Activated naive CD4-positive, alpha-beta T cell treated with anti-CD3 and anti-CD28 coated beads, Interleukin-2, amount 50 U/mL, for 24 hours (primary cell): ENCODE data around the gene PTN.

Experiments
- H3K27ac Mint-ChIP-seq: one replicate; pipeline ENCODE4 v1.8.0; 2021; ENCODE audit warnings: mild to moderate bottlenecking, mixed read lengths
- H3K27me3 Mint-ChIP-seq: one replicate; pipeline ENCODE4 v1.8.0; 2021; ENCODE audit warnings: mixed read lengths
- H3K36me3 Mint-ChIP-seq: one replicate; pipeline ENCODE4 v1.8.0; 2021; ENCODE audit warnings: mixed read lengths
- H3K4me1 Mint-ChIP-seq: one replicate; pipeline ENCODE4 v1.8.0; 2021; ENCODE audit warnings: mixed read lengths
- H3K4me3 Mint-ChIP-seq: one replicate; pipeline ENCODE4 v1.8.0; 2021; ENCODE audit warnings: mild to moderate bottlenecking, mixed read lengths
- H3K9me3 Mint-ChIP-seq: one replicate; pipeline ENCODE4 v1.8.0; 2021; ENCODE audit warnings: mixed read lengths

Gene PTN

GRCh38 chr7:137337902-137338301 is 5.6 kb downstream of the PTN start:
- Mint-ChIP-seq H3K27me3 (peaks cover 1% of the 10 kb centered on the region), H3K4me1 (no peaks in the 10 kb centered on the region), H3K4me3 (no peak overlapping the region), H3K9me3 (peaks cover 6% of the 10 kb centered on the region), H3K27ac (no peak overlapping the region), H3K36me3 (no peaks in the 10 kb centered on the region)

GRCh38 chr7:137335814-137336213 is 7.7 kb downstream of the PTN start:
- Mint-ChIP-seq H3K27me3 (peaks cover 1% of the 10 kb centered on the region), H3K36me3 (no peaks in the 10 kb centered on the region), H3K9me3 (peaks cover 6% of the 10 kb centered on the region), H3K4me1 (no peaks in the 10 kb centered on the region), H3K27ac (no peak overlapping the region), H3K4me3 (no peak overlapping the region)

GRCh38 chr7:137331378-137331777 is 12.2 kb downstream of the PTN start:
- no peaks in the 10 kb centered on the region for H3K36me3 Mint-ChIP-seq
- no peak overlapping the region for H3K4me3 Mint-ChIP-seq
- peaks cover 2% of the 10 kb centered on the region for H3K27me3 Mint-ChIP-seq
- no peak overlapping the region for H3K27ac Mint-ChIP-seq
- no peaks in the 10 kb centered on the region for H3K4me1 Mint-ChIP-seq
- H3K9me3 Mint-ChIP-seq = no peaks in the 10 kb centered on the region

- Mint-ChIP-seq H3K4me3 (no peak overlapping the region), H3K9me3 (no peaks in the 10 kb centered on the region), H3K4me1 (no peaks in the 10 kb centered on the region), H3K27ac (no peak overlapping the region), H3K27me3 (peaks cover 2% of the 10 kb centered on the region), H3K36me3 (no peaks in the 10 kb centered on the region)
Measured at GRCh38 chr7:137329411-137329810, 14.1 kb downstream of the PTN start.

GRCh38 chr7:137328373-137329120 is 15.0 kb downstream of the PTN start:
- Mint-ChIP-seq H3K4me3 (no peak overlapping the region), H3K36me3 (no peaks in the 10 kb centered on the region), H3K27me3 (peaks cover 2% of the 10 kb centered on the region), H3K27ac (no peak overlapping the region), H3K9me3 (peaks cover 2% of the 10 kb centered on the region), H3K4me1 (no peaks in the 10 kb centered on the region)

GRCh38 chr7:137325927-137326326 is 17.6 kb downstream of the PTN start:
- Mint-ChIP-seq H3K4me3 (no peak overlapping the region), H3K36me3 (no peaks in the 10 kb centered on the region), H3K4me1 (no peaks in the 10 kb centered on the region), H3K9me3 (peaks cover 8% of the 10 kb centered on the region), H3K27me3 (peaks cover 2% of the 10 kb centered on the region), H3K27ac (no peak overlapping the region)

- Mint-ChIP-seq H3K27ac (no peak overlapping the region), H3K4me3 (no peak overlapping the region), H3K27me3 (peaks cover under 1% of the 10 kb centered on the region), H3K4me1 (no peaks in the 10 kb centered on the region), H3K9me3 (peaks cover 8% of the 10 kb centered on the region), H3K36me3 (no peaks in the 10 kb centered on the region)
Measured at GRCh38 chr7:137324796-137325696, 18.5 kb downstream of the PTN start.

GRCh38 chr7:137316648-137317353 is 26.7 kb downstream of the PTN start:
- Mint-ChIP-seq H3K27ac (no peak overlapping the region), H3K9me3 (peaks cover under 1% of the 10 kb centered on the region), H3K4me3 (no peak overlapping the region), H3K27me3 (no peaks in the 10 kb centered on the region), H3K36me3 (no peaks in the 10 kb centered on the region), H3K4me1 (no peaks in the 10 kb centered on the region)

- Mint-ChIP-seq H3K9me3 (peaks cover 8% of the 10 kb centered on the region), H3K4me1 (no peaks in the 10 kb centered on the region), H3K27ac (no peak overlapping the region), H3K4me3 (no peak overlapping the region), H3K27me3 (no peaks in the 10 kb centered on the region), H3K36me3 (no peaks in the 10 kb centered on the region)
Measured at GRCh38 chr7:137313201-137313600, 30.3 kb downstream of the PTN start.

- Mint-ChIP-seq H3K9me3 (peaks cover 8% of the 10 kb centered on the region), H3K36me3 (no peaks in the 10 kb centered on the region), H3K4me1 (no peaks in the 10 kb centered on the region), H3K4me3 (no peak overlapping the region), H3K27ac (no peak overlapping the region), H3K27me3 (no peaks in the 10 kb centered on the region)
Measured at GRCh38 chr7:137306748-137307147, 36.8 kb downstream of the PTN start.

GRCh38 chr7:137305901-137306621 is 37.5 kb downstream of the PTN start:
- H3K27ac Mint-ChIP-seq = no peak overlapping the region
- no peaks in the 10 kb centered on the region for H3K27me3 Mint-ChIP-seq
- H3K4me3 Mint-ChIP-seq = no peak overlapping the region
- no peaks in the 10 kb centered on the region for H3K4me1 Mint-ChIP-seq
- no peaks in the 10 kb centered on the region for H3K36me3 Mint-ChIP-seq
- peaks cover 8% of the 10 kb centered on the region for H3K9me3 Mint-ChIP-seq

GRCh38 chr7:137304624-137305235 is 38.8 kb downstream of the PTN start:
- peaks cover 5% of the 10 kb centered on the region for H3K9me3 Mint-ChIP-seq
- no peak overlapping the region for H3K4me3 Mint-ChIP-seq
- H3K36me3 Mint-ChIP-seq = no peaks in the 10 kb centered on the region
- H3K4me1 Mint-ChIP-seq = no peaks in the 10 kb centered on the region
- H3K27me3 Mint-ChIP-seq = no peaks in the 10 kb centered on the region
- H3K27ac Mint-ChIP-seq = no peak overlapping the region

- Mint-ChIP-seq H3K36me3 (no peaks in the 10 kb centered on the region), H3K4me1 (no peaks in the 10 kb centered on the region), H3K9me3 (no peaks in the 10 kb centered on the region), H3K27ac (no peak overlapping the region), H3K27me3 (no peaks in the 10 kb centered on the region), H3K4me3 (no peak overlapping the region)
Measured at GRCh38 chr7:137304165-137304564, 39.4 kb downstream of the PTN start.

GRCh38 chr7:137302081-137302480 is 41.5 kb downstream of the PTN start:
- Mint-ChIP-seq H3K9me3 (no peaks in the 10 kb centered on the region), H3K4me3 (no peak overlapping the region), H3K4me1 (no peaks in the 10 kb centered on the region), H3K27ac (no peak overlapping the region), H3K36me3 (no peaks in the 10 kb centered on the region), H3K27me3 (no peaks in the 10 kb centered on the region)

- Mint-ChIP-seq H3K4me3 (no peak overlapping the region), H3K27me3 (no peaks in the 10 kb centered on the region), H3K4me1 (no peaks in the 10 kb centered on the region), H3K27ac (no peak overlapping the region), H3K9me3 (no peaks in the 10 kb centered on the region), H3K36me3 (no peaks in the 10 kb centered on the region)
Measured at GRCh38 chr7:137298464-137298794, 45.1 kb downstream of the PTN start.
